GM21423 (cell line): Measurements from ENCODE around the gene ZNF211.

Experiments used
- ATAC-seq: cut with Tn5 transposase; IDR thresholded peaks from one replicate; pipeline ENCODE4 v1.9.1; 2021; ENCODE audit warnings: mild to moderate bottlenecking, moderate library complexity; ENCODE audit not compliant: unreplicated experiment

Gene ZNF211

GRCh38 chr19:57655443-57655842 lies 22.5 kb downstream of the ZNF211 start:
- no peak for ATAC-seq

- no peak for ATAC-seq
These were observed 23.4 kb downstream of the ZNF211 start for GRCh38 chr19:57656346-57656745.

GRCh38 chr19:57664269-57665127 lies 31.5 kb downstream of the ZNF211 start:
- ATAC-seq = no peak

GRCh38 chr19:57665261-57665806 lies 32.4 kb downstream of the ZNF211 start:
- no peak for ATAC-seq

GRCh38 chr19:57667228-57667627 lies 34.3 kb downstream of the ZNF211 start:
- no peak for ATAC-seq

- no peak for ATAC-seq
These were observed 35.7 kb downstream of the ZNF211 start, which contains the start of gene ZSCAN4 for GRCh38 chr19:57668635-57669034. TSS of gene ZSCAN4 (plus strand) at chr19:57668935. CDS start at chr19:57676146, 7,211 bp downstream.

GRCh38 chr19:57671124-57671895 lies 38.3 kb downstream of the ZNF211 start:
- no peak for ATAC-seq

GRCh38 chr19:57672466-57672865 lies 39.5 kb downstream of the ZNF211 start:
- no peak for ATAC-seq

GRCh38 chr19:57675881-57676280 lies 42.9 kb downstream of the ZNF211 start:
- no peak for ATAC-seq

GRCh38 chr19:57682226-57682766 lies 49.3 kb downstream of the ZNF211 start:
- ATAC-seq = no peak

GRCh38 chr19:57686727-57687126 lies 53.8 kb downstream of the ZNF211 start:
- ATAC-seq = no peak

- no peak for ATAC-seq
These were observed 54.5 kb downstream of the ZNF211 start for GRCh38 chr19:57687363-57688010.

GRCh38 chr19:57688011-57688763 lies 55.2 kb downstream of the ZNF211 start:
- ATAC-seq = no peak

GRCh38 chr19:57689750-57690149 lies 56.8 kb downstream of the ZNF211 start:
- ATAC-seq = no peak
